LNCAP (cell line): ENCODE data around the gene PDLIM3.

ENCODE experiments used
- TF ChIP-seq, protein P1 (sequence below): fragments of 450-650 bp; IDR thresholded peaks from 2 replicates; pipeline ENCODE4 v1.5.1; 2017; ENCODE audit warnings: mild to moderate bottlenecking

PDLIM3 gene

GRCh38 chr4:185534866-185535611 lies at the start of gene PDLIM3:
PDLIM3 (minus strand) TSS chr4:185535507; CDS start chr4:185535434, 73 bp downstream.
- TF ChIP-seq, protein P1, sequence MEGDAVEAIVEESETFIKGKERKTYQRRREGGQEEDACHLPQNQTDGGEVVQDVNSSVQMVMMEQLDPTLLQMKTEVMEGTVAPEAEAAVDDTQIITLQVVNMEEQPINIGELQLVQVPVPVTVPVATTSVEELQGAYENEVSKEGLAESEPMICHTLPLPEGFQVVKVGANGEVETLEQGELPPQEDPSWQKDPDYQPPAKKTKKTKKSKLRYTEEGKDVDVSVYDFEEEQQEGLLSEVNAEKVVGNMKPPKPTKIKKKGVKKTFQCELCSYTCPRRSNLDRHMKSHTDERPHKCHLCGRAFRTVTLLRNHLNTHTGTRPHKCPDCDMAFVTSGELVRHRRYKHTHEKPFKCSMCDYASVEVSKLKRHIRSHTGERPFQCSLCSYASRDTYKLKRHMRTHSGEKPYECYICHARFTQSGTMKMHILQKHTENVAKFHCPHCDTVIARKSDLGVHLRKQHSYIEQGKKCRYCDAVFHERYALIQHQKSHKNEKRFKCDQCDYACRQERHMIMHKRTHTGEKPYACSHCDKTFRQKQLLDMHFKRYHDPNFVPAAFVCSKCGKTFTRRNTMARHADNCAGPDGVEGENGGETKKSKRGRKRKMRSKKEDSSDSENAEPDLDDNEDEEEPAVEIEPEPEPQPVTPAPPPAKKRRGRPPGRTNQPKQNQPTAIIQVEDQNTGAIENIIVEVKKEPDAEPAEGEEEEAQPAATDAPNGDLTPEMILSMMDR = no peak

GRCh38 chr4:185583813-185584212 lies 48.5 kb upstream of the PDLIM3 start:
- TF ChIP-seq, protein P1 = no peak

DNA sequence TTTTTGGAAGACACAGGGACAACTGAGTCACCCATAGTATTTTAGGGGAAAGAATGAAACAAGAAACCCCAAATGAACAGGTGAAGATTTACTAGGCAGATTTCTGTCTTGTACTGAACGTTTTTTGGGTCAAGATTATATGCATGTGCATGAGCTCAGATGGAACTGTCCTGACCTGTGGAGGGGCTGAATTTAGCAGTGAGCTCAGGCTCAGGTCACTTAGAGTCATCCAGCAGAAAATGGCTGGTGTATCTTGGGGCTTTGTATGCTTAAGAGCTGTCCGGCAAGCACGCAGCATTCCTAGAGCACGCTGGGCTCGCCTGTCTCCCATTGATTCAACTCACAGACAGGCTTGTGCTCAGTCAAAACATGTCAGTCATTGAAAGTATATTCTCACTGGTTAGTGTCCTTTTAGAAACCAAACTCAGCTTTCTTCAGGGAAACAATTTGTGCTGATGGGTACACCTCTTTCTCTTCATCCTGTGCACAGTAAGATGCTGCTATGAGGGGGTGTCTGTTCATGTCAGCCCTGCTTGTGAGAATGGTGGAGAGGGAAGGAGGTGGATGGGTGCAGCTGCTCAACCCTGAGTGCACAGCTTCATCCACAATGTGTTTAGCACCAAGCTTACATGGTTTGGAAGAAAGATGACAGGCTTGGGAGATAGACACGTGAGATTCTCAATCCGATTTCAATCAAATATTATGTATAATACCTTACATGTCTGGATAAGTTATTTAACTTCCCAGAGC lies 47.5 kb upstream of the PDLIM3 start:
- TF ChIP-seq, protein P1 = no peak

- TF ChIP-seq, protein P1 = no peak
These were observed 45.4 kb upstream of the PDLIM3 start for GRCh38 chr4:185580699-185581098.

GRCh38 chr4:185578284-185578683 lies 43.0 kb upstream of the PDLIM3 start:
- TF ChIP-seq, protein P1 = no peak

- TF ChIP-seq, protein P1 = no peak
These were observed 41.9 kb upstream of the PDLIM3 start for GRCh38 chr4:185576962-185577950.

GRCh38 chr4:185576314-185576961 lies 41.1 kb upstream of the PDLIM3 start:
- TF ChIP-seq, protein P1 = no peak
